ENCODE data around the gene ERGIC3.
A peak's percentile ranks its signal among the peaks of the same experiment; 100 is the strongest.
"Not testable (repeated sequence)": the region's sequence is repeated elsewhere in the genome, so short reads cannot be mapped to it uniquely, and the experiment has no call there.

Gene ERGIC3

GRCh38 chr20:35541783-35542662 lies at the start of gene ERGIC3:
Gene ERGIC3 (plus strand): TSS chr20:35542078. CDS start chr20:35542098, 20 bp downstream.
- DNase-seq = peak; percentile 99

- DNase-seq = no peak
Observed at GRCh38 chr20:35492352-35492751, 49.5 kb upstream of the ERGIC3 start.

GRCh38 chr20:35496481-35496880 lies 45.4 kb upstream of the ERGIC3 start:
- DNase-seq = no peak

GRCh38 chr20:35497320-35497719 lies 44.6 kb upstream of the ERGIC3 start:
- DNase-seq = peak; percentile 27

GRCh38 chr20:35497780-35498189 lies 44.1 kb upstream of the ERGIC3 start:
- peak; percentile 43 for DNase-seq

- DNase-seq = no peak
Observed at GRCh38 chr20:35499271-35499670, 42.6 kb upstream of the ERGIC3 start.

GRCh38 chr20:35502352-35502751 lies 39.5 kb upstream of the ERGIC3 start:
- DNase-seq = no peak

- DNase-seq = no peak
Observed at GRCh38 chr20:35503281-35503680, 38.6 kb upstream of the ERGIC3 start.

GRCh38 chr20:35503841-35504561 lies 37.9 kb upstream of the ERGIC3 start:
- DNase-seq = no peak

GRCh38 chr20:35504751-35505150 lies 37.1 kb upstream of the ERGIC3 start:
- no peak for DNase-seq

- DNase-seq = no peak
Observed at GRCh38 chr20:35506179-35506578, 35.7 kb upstream of the ERGIC3 start.

- DNase-seq = no peak
Observed at GRCh38 chr20:35506872-35507638, 34.8 kb upstream of the ERGIC3 start.

GRCh38 chr20:35508493-35509218 lies 33.2 kb upstream of the ERGIC3 start:
- no peak for DNase-seq

GRCh38 chr20:35510951-35511735 lies 30.7 kb upstream of the ERGIC3 start:
- DNase-seq = no peak

GRCh38 chr20:35511814-35512420 lies 30.0 kb upstream of the ERGIC3 start:
- peak; percentile 33 for DNase-seq

GRCh38 chr20:35514371-35514932 lies 27.4 kb upstream of the ERGIC3 start:
- DNase-seq = no peak

GRCh38 chr20:35515341-35515740 lies 26.5 kb upstream of the ERGIC3 start:
- DNase-seq = no peak

- DNase-seq = no peak
Observed at GRCh38 chr20:35515949-35516645, 25.8 kb upstream of the ERGIC3 start.

GRCh38 chr20:35517125-35517524 lies 24.8 kb upstream of the ERGIC3 start:
- DNase-seq = no peak

GRCh38 chr20:35517767-35518166 lies 24.1 kb upstream of the ERGIC3 start:
- DNase-seq = not testable (repeated sequence)
